Cardiac fibroblast (primary cell): Measurements from ENCODE around the gene SMIM32.

ENCODE experiments used
- DNase-seq, 2 donors: peaks; one replicate each; pipeline versions ENCODE4 v3.0.0 to v3.0.0-alpha.2; 2010; ENCODE audit warnings: low read depth in 2 of 2
- H3K4me3 ChIP-seq, 2 donors: replicated peaks in 1 of 2; 1 replicate in 1 of 2; 2 replicates in 1 of 2; pipeline ENCODE4 v1.5.1; 2011; ENCODE audit warnings: low read depth in 2 of 2, low read length in 2 of 2, mild to moderate bottlenecking in 2 of 2, moderate library complexity in 1 of 2
- TF ChIP-seq, protein P1 (sequence below): IDR thresholded peaks from one replicate; pipeline ENCODE4 v1.5.1; 2011; ENCODE audit warnings: low read depth, mild to moderate bottlenecking, low read length, inconsistent platforms

The SMIM32 gene

DNA sequence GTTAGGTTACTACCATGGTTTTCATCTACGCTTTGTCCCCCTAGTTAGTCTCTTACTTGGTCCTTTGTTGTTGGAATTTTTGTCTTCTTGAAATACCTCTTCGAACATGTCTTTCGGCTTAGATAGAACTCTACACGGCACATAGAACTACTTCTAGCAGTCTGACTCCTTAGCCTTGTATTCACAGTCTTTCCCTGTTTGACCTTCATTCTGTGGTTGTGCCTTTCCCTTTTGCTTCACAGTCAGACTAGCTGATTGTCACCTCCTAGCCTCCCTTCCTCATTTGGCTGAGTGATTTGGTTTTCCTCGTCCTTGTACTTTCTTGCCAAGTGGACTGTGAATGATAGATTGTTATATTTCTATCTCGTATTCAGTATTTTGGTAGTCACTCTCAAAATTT is 49.6 kb downstream of the SMIM32 start:
- DNase-seq: no peak
- TF ChIP-seq, protein P1, sequence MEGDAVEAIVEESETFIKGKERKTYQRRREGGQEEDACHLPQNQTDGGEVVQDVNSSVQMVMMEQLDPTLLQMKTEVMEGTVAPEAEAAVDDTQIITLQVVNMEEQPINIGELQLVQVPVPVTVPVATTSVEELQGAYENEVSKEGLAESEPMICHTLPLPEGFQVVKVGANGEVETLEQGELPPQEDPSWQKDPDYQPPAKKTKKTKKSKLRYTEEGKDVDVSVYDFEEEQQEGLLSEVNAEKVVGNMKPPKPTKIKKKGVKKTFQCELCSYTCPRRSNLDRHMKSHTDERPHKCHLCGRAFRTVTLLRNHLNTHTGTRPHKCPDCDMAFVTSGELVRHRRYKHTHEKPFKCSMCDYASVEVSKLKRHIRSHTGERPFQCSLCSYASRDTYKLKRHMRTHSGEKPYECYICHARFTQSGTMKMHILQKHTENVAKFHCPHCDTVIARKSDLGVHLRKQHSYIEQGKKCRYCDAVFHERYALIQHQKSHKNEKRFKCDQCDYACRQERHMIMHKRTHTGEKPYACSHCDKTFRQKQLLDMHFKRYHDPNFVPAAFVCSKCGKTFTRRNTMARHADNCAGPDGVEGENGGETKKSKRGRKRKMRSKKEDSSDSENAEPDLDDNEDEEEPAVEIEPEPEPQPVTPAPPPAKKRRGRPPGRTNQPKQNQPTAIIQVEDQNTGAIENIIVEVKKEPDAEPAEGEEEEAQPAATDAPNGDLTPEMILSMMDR: no peak

DNA sequence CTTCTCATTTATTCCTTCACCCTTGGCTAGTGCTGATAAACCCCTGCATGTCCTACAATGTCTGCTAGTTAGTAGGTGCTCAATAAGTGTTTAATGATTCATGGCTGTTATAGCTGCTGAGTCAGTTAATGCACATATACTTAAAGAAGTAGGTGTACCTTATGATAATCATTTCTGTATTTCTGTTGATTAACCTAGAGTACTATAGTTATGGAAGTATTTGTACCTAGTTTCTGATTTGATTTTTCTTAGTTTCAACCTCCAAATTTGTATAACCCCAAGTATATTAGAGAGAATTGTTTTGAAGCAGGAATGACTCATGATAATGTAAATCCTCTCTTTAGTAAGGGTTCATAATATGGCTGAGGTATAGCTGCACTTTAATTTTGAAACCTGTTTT is 51.4 kb downstream of the SMIM32 start:
- H3K4me3 ChIP-seq: no peak overlapping the region
- TF ChIP-seq, protein P1: no peak
- no peak for DNase-seq

More for the DNA sequence above, 49.6 kb downstream of the SMIM32 start:
- no peak overlapping the region for H3K4me3 ChIP-seq
